ENCODE data around the gene FOXP1.

The FOXP1 gene

DNA sequence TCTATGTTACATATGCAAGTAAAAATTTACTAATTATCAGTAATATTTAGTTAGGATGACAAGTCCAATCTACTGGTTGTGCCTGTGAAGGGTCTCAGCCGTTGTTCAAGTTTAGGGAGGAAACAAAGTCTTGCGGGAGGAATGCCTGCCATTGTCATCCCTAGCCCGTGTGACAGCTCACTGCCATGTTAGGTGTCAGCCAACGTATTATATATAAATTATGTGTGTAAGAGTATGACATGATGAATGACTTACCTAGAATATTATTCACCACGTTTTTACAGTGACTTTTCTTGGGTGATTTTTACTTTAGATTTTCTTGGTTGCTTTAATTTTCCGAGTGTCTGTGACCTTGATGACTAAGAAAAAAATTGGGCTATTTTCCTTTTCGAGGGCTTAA, 656.7 kb downstream of the FOXP1 start:
- Histone ChIP-seq H3K27me3 (ENCODE audit: control insufficient read depth, insufficient read depth, low read length) (no peaks in the 10 kb centered on the region), H3K36me3 (ENCODE audit: control insufficient read depth, insufficient read depth, low read length) (no peaks in the 10 kb centered on the region), H3K4me1 (ENCODE audit: control insufficient read depth, insufficient read depth, low read length) (no peaks in the 10 kb centered on the region), H3K4me3 (ENCODE audit: low read length) (no peak overlapping the region), H3K9ac (ENCODE audit: low read length) (no peak overlapping the region), H3K9me3 (ENCODE audit: control insufficient read depth, low read length) (no peaks in the 10 kb centered on the region)

- Histone ChIP-seq H3K4me1 (ENCODE audit: control insufficient read depth, insufficient read depth, low read length) (no peaks in the 10 kb centered on the region), H3K4me3 (ENCODE audit: low read length) (no peak overlapping the region), H3K27me3 (ENCODE audit: control insufficient read depth, insufficient read depth, low read length) (no peaks in the 10 kb centered on the region), H3K36me3 (ENCODE audit: control insufficient read depth, insufficient read depth, low read length) (no peaks in the 10 kb centered on the region), H3K9me3 (ENCODE audit: control insufficient read depth, low read length) (no peaks in the 10 kb centered on the region), H3K9ac (ENCODE audit: low read length) (no peak overlapping the region)
Measured at GRCh38 chr3:70919661-70920060, 663.9 kb downstream of the FOXP1 start.

- Histone ChIP-seq H3K9me3 (ENCODE audit: control insufficient read depth, low read length) (no peaks in the 10 kb centered on the region), H3K4me1 (ENCODE audit: control insufficient read depth, insufficient read depth, low read length) (no peaks in the 10 kb centered on the region), H3K36me3 (ENCODE audit: control insufficient read depth, insufficient read depth, low read length) (no peaks in the 10 kb centered on the region), H3K4me3 (ENCODE audit: low read length) (no peak overlapping the region), H3K9ac (ENCODE audit: low read length) (no peak overlapping the region), H3K27me3 (ENCODE audit: control insufficient read depth, insufficient read depth, low read length) (no peaks in the 10 kb centered on the region)
Measured at GRCh38 chr3:70919091-70919490, 664.4 kb downstream of the FOXP1 start.

DNA sequence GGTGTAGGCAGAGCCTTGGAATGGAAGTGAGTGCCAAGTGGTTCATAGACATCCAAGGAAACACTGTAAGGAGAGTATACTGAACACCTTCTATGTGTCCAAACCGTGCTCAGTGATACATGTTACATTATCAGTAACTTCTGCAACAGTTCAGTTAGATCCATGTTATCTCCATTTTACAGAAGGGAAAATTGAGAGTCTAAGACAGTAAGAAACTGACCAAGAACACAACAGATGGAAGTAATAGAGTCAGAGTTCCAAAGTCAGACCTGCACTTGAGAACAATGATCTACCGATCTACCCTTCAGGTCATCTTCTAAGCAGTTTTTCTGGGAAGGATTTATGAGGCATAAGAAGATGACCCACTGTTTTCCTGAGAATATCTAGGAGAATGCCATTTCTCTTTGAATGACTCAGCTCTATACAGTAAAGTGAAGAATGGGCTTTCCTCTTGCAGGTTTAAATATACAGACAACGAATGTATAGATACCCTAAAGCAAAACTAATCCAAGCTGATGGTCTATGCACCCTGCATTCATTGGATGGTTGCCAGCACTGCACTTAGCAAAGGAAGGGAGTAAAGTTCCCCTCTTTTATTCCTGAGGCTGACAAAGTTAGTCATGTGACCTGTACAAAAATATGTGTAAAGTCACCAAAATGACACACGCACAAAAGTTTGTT, 667.0 kb downstream of the FOXP1 start:
- Histone ChIP-seq H3K9ac (ENCODE audit: low read length) (no peak overlapping the region), H3K36me3 (ENCODE audit: control insufficient read depth, insufficient read depth, low read length) (no peaks in the 10 kb centered on the region), H3K27me3 (ENCODE audit: control insufficient read depth, insufficient read depth, low read length) (no peaks in the 10 kb centered on the region), H3K4me1 (ENCODE audit: control insufficient read depth, insufficient read depth, low read length) (no peaks in the 10 kb centered on the region), H3K9me3 (ENCODE audit: control insufficient read depth, low read length) (no peaks in the 10 kb centered on the region), H3K4me3 (ENCODE audit: low read length) (no peak overlapping the region)

GRCh38 chr3:70914862-70915261, 668.7 kb downstream of the FOXP1 start:
- no peaks in the 10 kb centered on the region for H3K9me3 ChIP-seq (ENCODE audit: control insufficient read depth, low read length)
- H3K4me3 ChIP-seq (ENCODE audit: low read length): no peak overlapping the region
- H3K27me3 ChIP-seq (ENCODE audit: control insufficient read depth, insufficient read depth, low read length): no peaks in the 10 kb centered on the region
- H3K4me1 ChIP-seq (ENCODE audit: control insufficient read depth, insufficient read depth, low read length): no peaks in the 10 kb centered on the region
- no peaks in the 10 kb centered on the region for H3K36me3 ChIP-seq (ENCODE audit: control insufficient read depth, insufficient read depth, low read length)
- no peak overlapping the region for H3K9ac ChIP-seq (ENCODE audit: low read length)

- H3K9me3 ChIP-seq (ENCODE audit: control insufficient read depth, low read length): no peaks in the 10 kb centered on the region
- no peaks in the 10 kb centered on the region for H3K4me1 ChIP-seq (ENCODE audit: control insufficient read depth, insufficient read depth, low read length)
- no peak overlapping the region for H3K4me3 ChIP-seq (ENCODE audit: low read length)
- no peaks in the 10 kb centered on the region for H3K27me3 ChIP-seq (ENCODE audit: control insufficient read depth, insufficient read depth, low read length)
- H3K36me3 ChIP-seq (ENCODE audit: control insufficient read depth, insufficient read depth, low read length): no peaks in the 10 kb centered on the region
- H3K9ac ChIP-seq (ENCODE audit: low read length): no peak overlapping the region
Measured at GRCh38 chr3:70911719-70912118, 671.8 kb downstream of the FOXP1 start.

GRCh38 chr3:70905491-70905890, 678.0 kb downstream of the FOXP1 start:
- Histone ChIP-seq H3K9ac (ENCODE audit: low read length) (no peak overlapping the region), H3K4me1 (ENCODE audit: control insufficient read depth, insufficient read depth, low read length) (no peaks in the 10 kb centered on the region), H3K36me3 (ENCODE audit: control insufficient read depth, insufficient read depth, low read length) (no peaks in the 10 kb centered on the region), H3K4me3 (ENCODE audit: low read length) (no peak overlapping the region), H3K9me3 (ENCODE audit: control insufficient read depth, low read length) (no peaks in the 10 kb centered on the region), H3K27me3 (ENCODE audit: control insufficient read depth, insufficient read depth, low read length) (no peaks in the 10 kb centered on the region)
